SKM-1 treated with dmso at 0.1 percent for 144 hours (cell line): ENCODE results near the gene FAM229A.
A peak's percentile ranks its signal among the peaks of the same experiment; 100 is the strongest.

Experiments used
- DNase-seq: peaks from one replicate; lab custom pipeline; 2025; ENCODE audit not compliant: unreplicated experiment; lab: John Stamatoyannopoulos, UW

Gene FAM229A

DNA sequence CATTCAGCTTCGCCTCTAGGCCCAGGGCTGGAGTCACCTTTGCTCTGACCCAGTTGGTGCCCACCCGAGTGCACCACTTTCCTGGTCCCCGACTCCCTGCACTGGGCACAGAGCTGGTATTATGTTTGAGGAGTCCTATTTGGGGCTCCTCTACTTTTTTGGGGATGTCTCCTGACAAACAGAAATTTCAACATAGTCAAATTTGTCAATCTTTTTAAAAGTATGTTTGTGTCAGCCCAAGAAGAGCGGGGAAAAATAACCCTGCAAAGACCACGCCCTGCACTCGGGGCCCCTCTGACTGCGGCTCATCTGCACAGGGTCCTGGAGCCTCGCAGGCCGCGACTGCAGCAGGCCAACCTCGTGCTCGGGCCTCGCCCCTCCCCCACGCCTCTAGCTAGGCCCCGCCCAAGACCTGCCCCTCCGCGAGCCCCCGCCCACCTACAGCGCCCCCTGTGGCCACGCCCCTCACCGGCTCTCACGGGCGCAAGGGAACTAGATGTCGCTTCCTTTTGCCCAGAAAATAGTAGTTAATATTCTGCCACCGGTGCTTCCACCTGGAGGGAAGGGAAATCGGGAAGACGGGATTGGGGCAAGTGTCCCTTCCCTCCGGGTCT lies 11.4 kb downstream of the FAM229A start:
- peak; percentile 64 for DNase-seq

DNA sequence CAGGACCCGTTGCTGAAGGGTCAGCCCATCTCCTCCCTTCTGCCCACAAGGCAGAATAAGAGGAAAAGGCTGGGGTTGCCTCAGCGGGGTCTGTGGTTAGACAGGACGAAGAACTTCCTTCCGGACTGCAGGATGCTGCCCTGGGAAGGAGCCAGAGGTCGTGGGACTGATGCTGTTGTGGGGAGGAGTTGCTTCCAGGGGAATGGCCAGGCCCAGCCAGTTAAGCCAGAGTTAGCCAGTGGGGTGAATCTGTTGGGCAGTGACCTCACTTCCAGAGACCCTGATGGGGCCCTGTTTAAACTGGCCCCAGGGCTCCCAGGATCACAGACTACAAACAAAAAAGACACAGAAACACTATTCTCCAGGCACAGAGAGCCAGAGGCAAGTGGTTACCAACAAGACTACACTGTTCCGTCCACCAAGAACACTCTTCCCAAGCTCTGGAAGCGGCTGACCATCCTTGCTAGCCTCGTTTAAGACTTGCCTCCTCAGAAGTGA lies 13.0 kb downstream of the FAM229A start:
- DNase-seq: peak; percentile 76

DNA sequence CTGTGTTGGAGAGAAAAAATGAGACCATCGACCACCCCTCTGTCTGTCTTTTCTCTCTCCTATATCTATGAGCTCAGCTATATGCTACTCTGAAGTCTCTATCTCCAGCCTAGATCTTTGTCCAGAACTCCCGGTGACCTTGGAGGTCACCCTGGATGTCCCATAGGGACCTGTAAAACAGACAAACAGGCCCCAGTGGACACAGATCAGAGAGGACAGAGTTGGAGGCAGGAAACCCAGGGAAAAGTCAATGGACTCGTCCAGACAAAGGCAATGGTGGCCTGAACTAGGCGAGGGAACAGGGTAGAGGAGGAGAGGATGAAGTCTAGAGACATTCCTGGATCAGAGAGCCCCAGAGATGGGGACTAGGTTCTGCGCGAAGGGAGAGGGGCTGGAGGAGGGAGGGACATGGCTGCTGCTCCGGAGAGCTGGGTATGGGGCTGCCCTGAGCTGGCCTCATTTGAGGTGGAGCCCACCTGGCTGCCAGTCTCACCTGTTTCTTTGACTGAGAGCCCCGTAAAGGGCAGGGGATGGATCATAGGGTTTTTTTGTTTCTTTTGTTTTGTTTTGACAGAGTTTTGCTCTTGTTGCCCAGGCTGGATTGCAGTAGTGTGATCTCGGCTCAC lies 15.6 kb downstream of the FAM229A start:
- no peak for DNase-seq

DNA sequence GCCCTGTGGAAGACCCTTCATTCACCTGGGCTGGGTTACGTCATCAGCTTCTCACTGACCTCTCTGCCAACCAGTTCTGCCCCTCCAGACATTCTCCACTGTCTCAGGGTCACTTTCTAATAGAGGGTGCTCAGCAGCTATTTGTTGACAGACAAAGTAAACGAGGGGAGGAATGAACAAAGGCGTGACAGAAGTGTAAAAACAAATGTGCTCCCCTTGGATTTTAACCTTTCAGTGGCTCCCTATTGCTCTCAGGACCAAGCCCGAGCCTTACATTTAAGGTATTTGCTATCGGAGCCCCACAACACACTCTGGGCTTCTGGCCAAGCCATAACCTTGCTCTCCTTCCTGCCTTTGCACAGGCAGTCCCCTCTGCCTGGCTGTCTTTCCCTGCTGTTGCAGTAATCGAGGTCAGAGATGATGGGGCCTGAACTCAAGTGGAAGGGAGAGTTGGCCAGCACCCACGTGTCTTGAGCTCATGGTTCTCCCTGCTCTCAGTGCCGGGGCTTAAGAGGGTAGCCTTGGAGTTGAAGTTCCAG lies 16.9 kb downstream of the FAM229A start:
- no peak for DNase-seq

DNA sequence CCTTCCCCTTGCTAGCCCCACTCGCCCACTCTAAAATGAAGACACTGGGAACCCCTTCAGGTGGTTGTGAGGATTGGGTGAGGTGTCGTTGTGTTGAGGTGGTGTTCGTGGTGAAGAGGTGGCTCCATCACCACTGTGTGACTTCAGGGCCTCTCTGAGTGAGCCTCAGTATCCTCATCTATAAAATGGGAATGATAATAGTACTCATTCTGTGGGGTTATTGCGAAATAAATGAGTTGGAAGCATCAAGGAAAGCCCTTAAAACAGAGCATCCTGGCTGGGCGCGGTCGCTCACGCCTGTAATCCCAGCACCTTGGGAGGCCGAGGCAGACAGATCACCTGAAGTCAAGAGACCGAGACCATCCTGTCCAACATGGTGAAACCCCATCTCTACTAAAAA lies 19.6 kb downstream of the FAM229A start:
- no peak for DNase-seq

DNA sequence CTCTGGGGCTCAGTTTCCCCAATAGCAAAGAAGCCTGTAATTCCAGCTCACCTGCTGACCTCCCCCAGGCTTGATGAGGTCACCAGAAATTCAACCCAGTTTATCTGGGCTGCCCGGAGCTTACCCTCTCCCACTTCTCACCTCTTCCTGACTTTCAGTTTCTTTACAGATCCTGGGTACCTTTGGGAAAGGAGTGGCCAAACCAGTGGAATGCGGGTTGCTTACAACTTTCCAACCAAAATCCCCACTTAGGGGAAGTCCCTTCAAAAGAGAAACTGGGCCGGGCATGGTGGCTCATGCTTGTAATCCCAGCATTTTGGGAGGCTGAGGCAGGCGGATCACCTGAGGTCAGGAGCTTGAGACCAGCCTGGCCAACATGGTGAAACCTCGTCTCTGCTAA lies 20.3 kb downstream of the FAM229A start:
- DNase-seq: no peak

DNA sequence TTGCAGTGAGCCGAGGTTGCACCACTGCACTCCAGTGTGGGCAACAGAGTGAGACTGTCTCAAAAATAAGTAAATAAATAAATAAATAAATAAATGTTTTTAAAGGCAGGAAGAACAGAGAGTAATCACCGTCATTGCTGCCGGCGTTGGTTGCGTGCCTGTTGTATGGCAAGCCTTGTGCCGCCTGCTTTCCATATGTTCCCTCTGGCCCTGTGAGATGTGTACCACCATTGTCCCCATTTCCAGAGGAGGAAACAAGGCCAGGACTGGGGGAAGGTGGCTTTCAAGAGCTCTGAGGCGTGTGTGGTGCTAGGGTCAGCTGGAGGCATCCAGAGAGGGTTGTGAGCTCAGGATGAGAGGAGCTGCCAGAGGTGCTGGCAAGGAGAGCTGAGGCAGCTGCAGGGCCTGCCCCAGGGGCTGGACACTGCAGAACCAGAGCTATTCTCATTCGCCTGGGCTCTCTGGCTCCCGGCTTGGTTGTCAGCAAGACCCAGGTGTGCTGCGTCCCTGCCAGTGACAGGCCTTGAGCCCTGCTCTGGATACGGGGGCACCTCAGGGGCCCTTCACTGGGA lies 21.0 kb downstream of the FAM229A start:
- no peak for DNase-seq

DNA sequence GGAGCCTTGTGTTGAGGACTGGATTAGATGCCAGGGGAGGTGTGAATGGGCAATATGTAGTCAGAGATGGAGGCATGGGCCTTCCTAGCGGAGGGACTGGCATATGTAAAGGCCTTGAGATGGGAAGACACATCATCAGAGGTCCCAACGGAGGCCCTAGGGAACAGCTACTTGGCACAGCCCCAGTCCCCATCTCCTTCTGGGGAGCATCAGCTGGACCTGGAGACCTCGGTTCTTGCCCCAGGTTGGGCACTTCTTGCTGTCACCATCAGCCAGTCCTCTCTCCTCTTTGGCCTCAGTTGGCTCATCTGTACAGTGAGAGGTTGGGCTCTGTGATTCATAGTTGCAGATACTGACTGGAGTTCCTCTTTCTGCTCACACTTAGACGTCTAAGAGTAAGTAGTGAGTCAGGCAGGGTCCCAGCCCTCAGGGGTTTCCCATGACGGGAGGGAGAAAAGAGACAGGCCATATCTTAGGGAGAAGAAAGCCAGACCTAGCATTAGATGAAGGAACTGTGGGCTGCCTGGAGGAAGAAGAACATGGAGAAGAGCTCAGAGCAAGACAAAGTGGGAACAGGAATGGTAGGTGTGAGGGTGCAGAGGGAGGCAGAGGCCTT lies 22.8 kb downstream of the FAM229A start:
- peak; percentile 80 for DNase-seq

DNA sequence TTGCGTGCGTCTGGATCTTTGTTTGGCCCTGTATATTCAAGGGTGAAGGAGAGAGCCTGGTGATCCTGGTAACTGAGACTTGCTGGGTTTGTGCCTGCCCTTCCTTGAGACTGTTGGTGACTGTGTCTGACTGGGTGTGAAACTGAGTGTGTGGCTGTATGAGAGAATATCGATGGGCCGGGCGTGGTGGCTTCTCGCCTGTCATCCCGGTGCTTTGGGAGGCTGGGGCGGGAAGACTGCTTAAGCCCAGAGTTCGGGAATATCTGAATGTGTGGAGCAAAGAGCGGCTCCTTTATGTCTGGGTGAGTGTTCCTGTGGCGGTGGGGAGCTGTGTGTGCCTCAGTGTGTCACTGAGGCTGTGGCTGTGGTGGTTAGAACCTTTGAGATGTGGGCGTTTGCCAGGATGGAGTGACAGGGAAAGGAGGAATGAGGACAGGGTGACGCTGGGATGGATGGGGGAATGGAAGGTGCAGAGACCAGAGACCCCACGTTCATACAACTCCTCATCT lies 23.6 kb downstream of the FAM229A start:
- no peak for DNase-seq

DNA sequence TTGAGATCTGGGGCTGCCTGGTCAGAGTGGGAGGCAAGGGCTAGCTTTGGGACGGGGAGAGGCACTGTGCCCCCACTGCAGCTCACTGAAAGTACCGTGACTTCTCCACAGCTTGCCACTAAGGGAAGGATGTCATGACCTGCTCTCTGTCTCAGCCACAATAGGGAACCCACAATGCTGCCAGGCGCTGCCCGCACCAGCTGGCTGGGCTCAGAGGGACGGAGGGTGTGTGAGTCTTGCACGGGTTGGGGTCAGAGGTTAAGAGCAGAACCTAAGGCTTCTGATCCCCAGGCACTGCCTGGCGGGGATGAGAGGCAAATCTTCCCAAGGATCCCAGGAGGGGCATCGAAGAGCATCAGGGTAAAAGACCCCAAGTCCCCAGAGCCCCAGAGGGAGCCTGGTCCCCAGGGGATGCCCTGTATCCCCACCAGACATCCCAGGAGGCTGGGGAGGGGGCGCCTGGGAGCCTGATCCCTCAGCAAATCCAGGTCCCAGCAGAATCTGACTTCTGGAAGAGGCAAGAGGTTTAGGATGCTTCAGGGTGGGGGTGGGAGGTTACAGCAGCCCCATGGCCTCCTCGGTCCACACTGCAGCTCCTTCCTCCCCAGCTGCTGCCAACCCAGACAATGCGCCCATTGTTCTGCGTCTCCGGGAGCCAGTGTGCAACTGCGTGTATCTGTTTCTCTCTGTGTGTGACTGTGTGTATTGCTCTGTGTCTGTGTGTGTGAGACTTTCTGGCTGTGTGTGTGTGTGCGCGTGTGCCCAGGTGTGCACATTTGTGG lies 24.2 kb downstream of the FAM229A start:
- peak; percentile 62 for DNase-seq

DNA sequence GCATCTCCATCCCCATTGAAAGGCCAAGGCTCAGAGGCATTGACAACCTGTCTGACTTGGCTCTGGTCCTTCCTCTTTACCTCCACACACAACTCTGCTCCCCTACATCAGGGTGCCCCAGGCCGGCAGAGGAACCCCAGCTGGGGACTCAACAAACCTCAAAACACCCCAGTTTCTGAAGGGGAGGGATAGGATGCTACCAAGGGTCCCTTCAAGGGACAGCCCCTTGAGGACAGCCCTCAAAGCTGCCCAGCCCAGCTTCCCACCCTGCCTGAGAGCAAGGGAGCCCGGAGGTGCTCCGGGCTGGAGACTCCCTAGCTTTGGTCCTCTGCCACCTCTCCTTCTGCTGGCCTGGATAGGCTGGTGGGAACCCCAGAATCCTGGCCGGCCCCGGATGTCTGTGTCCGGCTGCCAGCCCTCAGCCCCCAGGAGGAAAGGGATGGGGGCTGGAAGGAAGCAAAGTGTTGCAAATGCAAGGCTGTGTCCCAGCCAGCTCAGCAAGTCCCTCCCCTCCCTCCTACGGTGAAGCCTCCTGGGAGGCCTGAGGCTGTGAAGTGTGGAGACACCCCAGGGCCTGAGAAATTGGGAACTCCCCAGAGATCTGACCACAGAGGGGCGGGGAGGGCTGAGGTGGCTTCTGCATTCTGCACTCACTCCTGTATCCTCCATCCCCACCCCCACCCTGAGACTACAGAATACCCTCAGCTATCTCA lies 25.2 kb downstream of the FAM229A start:
- peak; percentile 90 for DNase-seq

DNA sequence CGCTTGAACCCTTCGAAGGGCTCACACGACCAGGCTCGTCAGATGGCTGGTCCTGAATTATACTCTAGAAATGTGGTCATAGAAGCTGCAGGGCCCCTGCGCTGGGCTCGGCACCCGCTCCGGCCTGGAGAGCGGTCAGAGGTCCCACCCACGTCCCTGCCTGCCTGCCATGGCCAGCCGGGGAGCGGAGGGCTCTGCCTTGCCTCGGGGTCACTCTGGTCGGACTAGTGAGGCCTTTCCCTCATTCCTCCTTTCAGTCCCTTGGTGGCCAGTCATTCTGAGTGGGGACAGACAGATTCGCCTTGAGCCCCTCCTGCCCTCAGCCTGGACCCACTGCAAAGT lies 25.7 kb downstream of the FAM229A start:
- DNase-seq: no peak

DNA sequence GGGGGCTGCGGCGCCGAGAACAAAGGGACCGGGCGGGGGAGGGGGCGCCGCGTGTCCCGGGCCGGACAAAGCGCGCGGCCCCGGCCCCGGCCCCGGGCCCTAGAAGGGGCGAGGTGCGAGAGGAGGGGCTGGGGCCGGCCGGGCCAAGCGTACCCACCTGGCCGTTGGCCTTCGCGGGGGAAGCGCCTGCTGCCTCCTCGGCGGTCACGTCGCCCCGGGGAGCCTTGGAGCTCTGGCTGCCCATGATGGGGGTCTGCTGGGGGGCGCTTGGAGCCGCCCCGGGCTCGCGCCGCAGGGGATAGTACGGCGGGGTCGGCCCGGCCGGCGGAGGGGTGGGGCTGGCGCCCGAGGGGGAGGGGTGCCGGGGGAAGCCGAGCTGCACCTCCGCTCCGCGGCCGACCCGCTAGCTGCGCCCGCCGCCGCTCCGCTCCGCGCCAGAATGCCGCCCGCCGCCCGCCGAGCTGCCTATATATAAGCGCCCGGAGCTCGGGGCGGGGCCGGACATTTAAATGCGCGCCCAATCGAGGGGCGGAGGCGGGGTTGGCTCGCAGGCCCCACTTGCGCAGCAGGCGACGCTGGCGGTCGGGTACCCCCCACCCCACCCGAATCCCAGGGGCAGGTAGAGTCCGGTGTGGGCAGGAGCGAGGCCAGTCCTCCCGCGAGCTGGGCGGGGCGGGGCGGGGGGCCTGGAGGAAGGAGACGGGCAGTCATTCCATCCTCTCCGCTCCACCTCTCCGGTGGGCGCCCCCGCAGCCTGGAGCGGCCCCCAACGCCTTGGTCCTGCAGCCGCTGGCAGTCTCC lies 26.3 kb downstream of the FAM229A start, which contains the start of gene MARCKSL1:
TSS of gene MARCKSL1 (minus strand) at position 444 of the 801 bp plus-strand sequence. CDS start at position 244, 200 bp downstream.
- DNase-seq: no peak

DNA sequence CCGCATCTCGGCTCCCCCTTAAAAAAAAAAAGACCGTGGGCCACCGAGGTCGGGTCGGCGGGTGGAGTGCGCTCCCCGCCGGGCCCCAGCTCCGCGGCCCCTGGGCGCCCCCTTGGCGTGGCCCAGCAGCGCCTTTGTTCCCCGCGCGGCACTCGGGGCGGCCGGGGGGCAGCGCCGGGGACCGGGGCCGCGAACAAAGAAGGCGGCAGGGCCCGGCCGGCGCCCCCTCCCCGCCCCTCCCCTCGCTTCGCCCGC lies 26.8 kb downstream of the FAM229A start:
- DNase-seq: no peak

DNA sequence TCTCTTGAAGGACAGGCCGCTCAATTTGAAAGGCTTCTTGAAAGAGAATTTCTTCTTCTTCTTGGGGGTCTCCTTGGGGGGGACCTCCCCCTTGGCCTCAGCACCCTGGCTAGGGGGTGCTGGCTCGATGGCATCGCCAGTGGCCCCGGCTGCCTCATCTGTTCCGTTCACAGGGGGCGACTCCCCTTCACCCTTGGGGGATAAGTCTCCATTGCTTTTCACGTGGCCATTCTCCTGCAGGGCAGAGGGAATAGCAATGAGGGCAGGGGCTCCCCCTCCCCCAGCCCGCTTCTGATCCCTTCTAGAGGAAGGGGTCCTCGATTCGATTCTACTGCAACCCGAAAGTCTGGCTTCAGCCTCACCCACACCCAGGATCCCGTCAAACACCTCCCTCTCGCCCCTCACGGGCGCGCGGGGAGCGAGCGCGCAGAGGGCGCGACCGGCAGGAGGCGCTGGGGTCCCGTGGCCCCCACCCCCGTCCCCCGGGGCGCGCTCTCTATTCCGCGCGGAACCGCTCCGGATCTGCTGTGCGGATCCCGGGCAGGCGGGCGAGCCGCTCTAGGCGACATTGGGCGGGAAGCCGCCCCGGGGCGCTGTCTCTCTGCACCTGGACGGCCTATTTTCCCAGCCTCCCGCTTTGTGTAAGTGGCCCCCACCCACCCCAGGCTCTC lies 27.3 kb downstream of the FAM229A start:
- DNase-seq: no peak

DNA sequence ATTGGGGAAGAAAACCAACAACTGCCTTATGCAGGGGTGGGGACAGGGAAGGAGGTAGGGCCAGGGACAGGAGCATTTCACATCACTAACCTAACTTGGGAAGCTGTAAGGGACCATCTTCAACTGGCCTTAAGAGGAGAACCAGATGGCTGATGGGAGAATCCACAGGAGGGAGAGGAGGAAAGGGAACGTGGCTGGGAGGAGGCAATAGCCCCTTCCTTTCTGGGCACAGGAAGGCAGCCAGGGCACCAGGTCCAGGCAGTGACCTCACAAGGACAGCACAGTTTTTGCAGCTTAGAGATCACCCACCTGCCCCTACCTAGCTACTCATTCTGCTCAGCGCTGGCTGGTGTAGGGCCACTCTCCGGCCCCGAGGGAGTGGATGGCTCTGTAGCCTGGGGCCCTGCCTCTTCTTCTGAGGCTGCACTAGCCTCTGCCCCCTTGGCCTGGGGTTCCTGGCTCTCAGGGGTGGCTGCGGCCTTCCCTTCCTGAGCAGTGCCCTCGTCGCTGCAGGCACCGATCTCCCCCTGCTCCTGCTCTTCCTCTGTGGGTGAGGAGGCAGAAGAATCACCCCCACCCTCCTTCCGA lies 27.9 kb downstream of the FAM229A start:
- DNase-seq: no peak

DNA sequence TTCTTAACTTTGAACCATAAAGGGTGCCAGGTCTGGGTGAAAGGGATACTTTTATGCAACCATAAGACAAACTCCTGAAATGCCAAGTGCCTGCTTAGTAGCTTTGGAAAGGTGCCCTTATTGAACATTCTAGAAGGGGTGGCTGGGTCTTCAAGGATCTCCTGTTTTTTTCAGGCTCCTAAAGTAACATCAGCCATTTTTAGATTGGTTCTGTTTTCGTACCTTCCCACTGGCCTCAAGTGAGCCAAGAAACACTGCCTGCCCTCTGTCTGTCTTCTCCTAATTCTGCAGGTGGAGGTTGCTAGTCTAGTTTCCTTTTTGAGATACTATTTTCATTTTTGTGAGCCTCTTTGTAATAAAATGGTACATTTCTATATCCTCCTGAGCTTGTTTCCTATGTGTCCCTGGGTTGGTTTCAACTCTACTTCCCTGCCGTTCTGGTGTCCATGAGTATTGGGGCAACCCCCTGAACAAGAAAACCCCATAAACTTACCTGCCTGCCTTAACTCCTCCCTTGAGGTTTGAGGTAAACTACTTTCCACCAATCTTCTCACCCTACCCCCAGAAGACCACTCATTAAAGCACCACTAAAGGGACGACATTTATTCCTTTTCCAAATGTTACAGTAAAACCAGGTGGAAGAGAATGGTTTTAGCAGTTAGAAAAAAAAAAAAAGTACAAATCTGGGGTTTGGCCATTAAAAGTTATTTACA lies 28.9 kb downstream of the FAM229A start:
- no peak for DNase-seq
